Astrocyte (in vitro differentiated cells and primary cell): ENCODE measurements around the gene VKORC1.

Experiments
- EZH2 ChIP-seq: IDR thresholded peaks from 2 replicates; pipeline ENCODE4 v1.6.1; 2012; ENCODE audit warnings: mild to moderate bottlenecking, low read length, inconsistent platforms; ENCODE audit not compliant: insufficient read depth
- TF ChIP-seq, protein P1 (sequence below): IDR thresholded peaks from 2 replicates; pipeline ENCODE4 v1.5.1; 2011; ENCODE audit warnings: low read depth, mild to moderate bottlenecking, inconsistent platforms, low read length, moderate library complexity; ENCODE audit not compliant: insufficient read depth

GRCh38 chr16:31083981-31084380, 10.6 kb downstream of the VKORC1 start:
- TF ChIP-seq, protein P1, sequence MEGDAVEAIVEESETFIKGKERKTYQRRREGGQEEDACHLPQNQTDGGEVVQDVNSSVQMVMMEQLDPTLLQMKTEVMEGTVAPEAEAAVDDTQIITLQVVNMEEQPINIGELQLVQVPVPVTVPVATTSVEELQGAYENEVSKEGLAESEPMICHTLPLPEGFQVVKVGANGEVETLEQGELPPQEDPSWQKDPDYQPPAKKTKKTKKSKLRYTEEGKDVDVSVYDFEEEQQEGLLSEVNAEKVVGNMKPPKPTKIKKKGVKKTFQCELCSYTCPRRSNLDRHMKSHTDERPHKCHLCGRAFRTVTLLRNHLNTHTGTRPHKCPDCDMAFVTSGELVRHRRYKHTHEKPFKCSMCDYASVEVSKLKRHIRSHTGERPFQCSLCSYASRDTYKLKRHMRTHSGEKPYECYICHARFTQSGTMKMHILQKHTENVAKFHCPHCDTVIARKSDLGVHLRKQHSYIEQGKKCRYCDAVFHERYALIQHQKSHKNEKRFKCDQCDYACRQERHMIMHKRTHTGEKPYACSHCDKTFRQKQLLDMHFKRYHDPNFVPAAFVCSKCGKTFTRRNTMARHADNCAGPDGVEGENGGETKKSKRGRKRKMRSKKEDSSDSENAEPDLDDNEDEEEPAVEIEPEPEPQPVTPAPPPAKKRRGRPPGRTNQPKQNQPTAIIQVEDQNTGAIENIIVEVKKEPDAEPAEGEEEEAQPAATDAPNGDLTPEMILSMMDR: no peak
- TF ChIP-seq EZH2: no peak
